A549 treated with AZD9567 at 1 μM for 4 hours (cell line): ENCODE measurements around the gene SRPRB. TPM values are rescaled to one million over a fixed set of nuclear protein-coding genes. Genes with fewer than 3 reads are reported as not detected.

Source experiments
- total RNA-seq: library from RNA; stranded (reverse); fragments of 200-300 nt; extraction: Qiagen RNA extraction; gene quantifications from 5 replicates; pipeline ENCODE4 v1.2.3, GENCODE V29; 2022; ENCODE audit not compliant: insufficient read depth

SRPRB gene, protein sequence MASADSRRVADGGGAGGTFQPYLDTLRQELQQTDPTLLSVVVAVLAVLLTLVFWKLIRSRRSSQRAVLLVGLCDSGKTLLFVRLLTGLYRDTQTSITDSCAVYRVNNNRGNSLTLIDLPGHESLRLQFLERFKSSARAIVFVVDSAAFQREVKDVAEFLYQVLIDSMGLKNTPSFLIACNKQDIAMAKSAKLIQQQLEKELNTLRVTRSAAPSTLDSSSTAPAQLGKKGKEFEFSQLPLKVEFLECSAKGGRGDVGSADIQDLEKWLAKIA
- total RNA-seq: 55.4 to 92.9 TPM (median 57.6 TPM) in 5 replicates

DNA sequence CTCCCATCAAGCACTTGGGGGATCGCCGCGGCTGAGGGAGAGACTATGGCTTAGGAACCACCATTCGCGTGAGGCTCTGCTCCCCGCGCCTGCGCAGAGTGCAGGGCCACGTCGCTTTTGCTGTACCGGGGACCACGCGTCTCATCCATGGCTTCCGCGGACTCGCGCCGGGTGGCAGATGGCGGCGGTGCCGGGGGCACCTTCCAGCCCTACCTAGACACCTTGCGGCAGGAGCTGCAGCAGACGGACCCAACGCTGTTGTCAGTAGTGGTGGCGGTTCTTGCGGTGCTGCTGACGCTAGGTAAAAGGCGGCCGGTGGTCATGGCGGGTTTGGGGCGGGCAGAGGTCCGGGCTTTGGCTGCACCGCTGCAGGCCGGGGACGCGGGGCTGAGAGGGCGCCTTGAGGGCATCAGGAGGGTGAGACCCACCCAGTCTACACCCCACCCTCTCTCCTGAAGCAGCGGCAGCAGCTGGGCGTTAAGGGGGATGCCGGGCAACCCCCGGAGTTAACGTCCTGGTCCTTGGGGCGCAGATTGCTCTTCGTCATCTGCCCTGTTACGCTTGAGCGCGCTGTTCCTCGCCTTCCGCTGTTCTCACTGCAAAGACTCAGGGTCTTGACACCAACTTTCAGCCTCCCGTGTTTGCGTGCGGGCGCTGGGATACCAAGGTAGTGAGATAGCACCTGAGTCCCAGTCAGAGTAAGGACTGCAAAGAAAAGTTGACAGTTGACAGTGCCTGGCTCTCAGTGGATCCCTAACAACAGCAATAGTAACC is at the start of gene SRPRB:
Gene SRPRB, plus strand, starts transcription at position 114 of the 774 bp plus-strand sequence. Its CDS starts 34 bp downstream, at position 148.

Other genes with a start within 250 kb of the SRPRB start
- gene CDV3, start 232.1 kb upstream of the SRPRB start, total RNA-seq: 109 to 182 TPM (median 113 TPM) in 5 replicates
- gene TOPBP1, start 143.9 kb upstream of the SRPRB start, total RNA-seq: 19.7 to 36.7 TPM (median 22.2 TPM) in 5 replicates
- gene TF, start 59.4 kb upstream of the SRPRB start, total RNA-seq: 0.41 to 21.3 TPM (median 1.3 TPM) in 5 replicates
- 1.7 to 8.2 TPM (median 2.2 TPM) in 5 replicates for gene RAB6B, start 90.1 kb downstream of the SRPRB start, total RNA-seq
- 0.03 to 0.17 TPM (median 0.10 TPM) in 4 of 5 replicates, not detected in the other for gene SLCO2A1, start 224.1 kb downstream of the SRPRB start, total RNA-seq